IMR-90 (cell line): ENCODE data around the gene PDK1. TPM values are rescaled to one million over a fixed set of nuclear protein-coding genes. Genes with fewer than 3 reads are reported as not detected.

Experiments
- ATAC-seq: fragments of 200-7000 bp; cut with Tn5 transposase; 2 replicates; pipeline ENCODE4 v1.9.1; 2020; ENCODE audit warnings: low read depth, mild to moderate bottlenecking, moderate library complexity
- BruUV-seq: library from RNA; stranded (reverse); fragments of 400-500 nt; replicated peaks from 2 replicates; lab custom pipeline; 2021; lab: Mats Ljungman, UMichigan
- CTCF ChIA-PET: fragments of 300-600 bp; formaldehyde crosslinking; extraction: SDS; loops from one replicate; lab custom pipeline; 2021; ENCODE audit warnings: antibody characterized with exemption; lab: Yijun Ruan, JAX
- POLR2A ChIA-PET: fragments of 300-600 bp; sonication (Branson Sonifier 250); formaldehyde crosslinking; loops from one replicate; lab custom pipeline; 2022; ENCODE audit warnings: antibody characterized with exemption; ENCODE audit not compliant: unreplicated experiment; lab: Charles Lee
- DNase-seq: peaks from one replicate; pipeline ENCODE4 v3.0.0; 2013
- H2AFZ ChIP-seq: replicated peaks from 2 replicates; pipeline ENCODE3; 2013; ENCODE audit warnings: low read length, mild to moderate bottlenecking; ENCODE audit not compliant: poor library complexity
- H2AK5ac ChIP-seq: 2 replicates; pipeline ENCODE4 v1.6.1; 2013; ENCODE audit warnings: low read depth, low read length, inconsistent platforms
- H2AK9ac ChIP-seq: replicated peaks from 2 replicates; pipeline ENCODE3; 2013; ENCODE audit warnings: mild to moderate bottlenecking, low read depth, low read length, moderate library complexity; ENCODE audit not compliant: poor library complexity
- H2BK120ac ChIP-seq: 2 replicates; pipeline ENCODE4 v1.6.1; 2013; ENCODE audit warnings: low read depth, low read length, inconsistent platforms
- H2BK15ac ChIP-seq: 3 replicates; pipeline ENCODE4 v1.6.1; 2013; ENCODE audit warnings: low read depth, low read length, inconsistent platforms
- H2BK20ac ChIP-seq: 2 replicates; pipeline ENCODE4 v1.6.1; 2013; ENCODE audit warnings: low read depth, mild to moderate bottlenecking, inconsistent platforms, low read length, moderate library complexity
- H2BK5ac ChIP-seq: 2 replicates; pipeline ENCODE4 v1.6.1; 2013; ENCODE audit warnings: mild to moderate bottlenecking, low read depth, low read length, inconsistent platforms; ENCODE audit not compliant: poor library complexity, severe bottlenecking
- H3K14ac ChIP-seq: replicated peaks from 2 replicates; pipeline ENCODE4 v1.6.1; 2013; ENCODE audit warnings: low read depth, low read length, inconsistent platforms
- H3K18ac ChIP-seq: 2 replicates; pipeline ENCODE4 v1.6.1; 2013; ENCODE audit warnings: low read depth, low read length, control low read depth
- H3K23ac ChIP-seq: 2 replicates; pipeline ENCODE4 v1.6.1; 2013; ENCODE audit warnings: low read depth, low read length, inconsistent platforms
- H3K27ac ChIP-seq: 2 replicates; pipeline ENCODE4 v1.5.1; 2013; ENCODE audit warnings: mild to moderate bottlenecking, control low read depth, low read length; ENCODE audit not compliant: insufficient read depth
- H3K27me3 ChIP-seq: 2 replicates; pipeline ENCODE4 v1.6.1; 2013; ENCODE audit warnings: low read length; ENCODE audit not compliant: control insufficient read depth, insufficient read depth
- H3K36me3 ChIP-seq: 2 replicates; pipeline ENCODE4 v1.6.1; 2013; ENCODE audit warnings: low read length, mixed read lengths; ENCODE audit not compliant: control insufficient read depth, insufficient read depth
- H3K4ac ChIP-seq: 2 replicates; pipeline ENCODE4 v1.6.1; 2013; ENCODE audit warnings: low read depth, low read length, inconsistent platforms
- H3K4me1 ChIP-seq: 2 replicates; pipeline ENCODE4 v1.6.1; 2013; ENCODE audit warnings: low read length, mixed read lengths; ENCODE audit not compliant: control insufficient read depth, insufficient read depth
- H3K4me2 ChIP-seq: 2 replicates; pipeline ENCODE4 v1.6.1; 2013; ENCODE audit warnings: low read depth, mild to moderate bottlenecking, control low read depth, low read length, moderate library complexity
- H3K4me3 ChIP-seq: 2 replicates; pipeline ENCODE4 v1.5.1; 2013; ENCODE audit warnings: low read depth, mild to moderate bottlenecking, control low read depth, low read length, moderate library complexity; ENCODE audit not compliant: insufficient read depth
- H3K56ac ChIP-seq: 2 replicates; pipeline ENCODE4 v1.6.1; 2013; ENCODE audit warnings: low read length, inconsistent platforms; ENCODE audit not compliant: insufficient read depth; ENCODE audit errors: extremely low read depth
- H3K79me1 ChIP-seq, 2 experiments: 2 replicates each; pipeline ENCODE4 v1.6.1; 2013; ENCODE audit warnings: low read length in 2 of 2, inconsistent platforms in 1 of 2, low read depth in 1 of 2
- H3K9ac ChIP-seq: 2 replicates; pipeline ENCODE4 v1.6.1; 2013; ENCODE audit warnings: low read depth, low read length, control low read depth
- H3K9me1 ChIP-seq: 2 replicates; pipeline ENCODE4 v1.6.1; 2013; ENCODE audit warnings: low read length, inconsistent platforms; ENCODE audit not compliant: insufficient read depth
- H3K9me3 ChIP-seq: 2 replicates; pipeline ENCODE4 v1.6.1; 2013; ENCODE audit warnings: low read length; ENCODE audit not compliant: control insufficient read depth, insufficient read depth
- H4K20me1 ChIP-seq: 2 replicates; pipeline ENCODE4 v1.6.1; 2013; ENCODE audit warnings: low read length, inconsistent platforms; ENCODE audit not compliant: insufficient read depth
- H4K5ac ChIP-seq: 2 replicates; pipeline ENCODE4 v1.6.1; 2013; ENCODE audit warnings: mild to moderate bottlenecking, low read depth, low read length, control low read depth
- H4K8ac ChIP-seq, 2 experiments: 2 replicates each; pipeline ENCODE4 v1.6.1; 2013; ENCODE audit warnings: low read depth in 2 of 2, low read length in 2 of 2, control low read depth in 1 of 2, inconsistent platforms in 1 of 2
- H4K91ac ChIP-seq: 2 replicates; pipeline ENCODE4 v1.6.1; 2013; ENCODE audit warnings: low read depth, low read length, inconsistent platforms; ENCODE audit not compliant: insufficient read depth
- BHLHE40 ChIP-seq: fragments of 150-350 bp; IDR thresholded peaks from 2 replicates; pipeline ENCODE4 v1.6.1; 2016; ENCODE audit warnings: mild to moderate bottlenecking, low read depth, low read length
- CEBPB ChIP-seq: IDR thresholded peaks from 2 replicates; pipeline ENCODE4 v1.6.1; 2012; ENCODE audit warnings: low read depth, low read length, improper control_type of control experiment
- CHD1 ChIP-seq: IDR thresholded peaks from 2 replicates; pipeline ENCODE4 v1.6.1; 2012; ENCODE audit warnings: low read depth, low read length, improper control_type of control experiment
- CTCF ChIP-seq: conservative IDR thresholded peaks from 2 replicates; pipeline ENCODE4 v1.5.1; 2012; ENCODE audit warnings: mild to moderate bottlenecking, low read depth, low read length, improper control_type of control experiment
- ELK1 ChIP-seq: fragments of 150-350 bp; IDR thresholded peaks from 2 replicates; pipeline ENCODE4 v1.6.1; 2016; ENCODE audit warnings: low read depth, mild to moderate bottlenecking, low read length, moderate library complexity, borderline replicate concordance
- FOS ChIP-seq: fragments of 150-350 bp; IDR thresholded peaks from 2 replicates; pipeline ENCODE4 v1.6.1; 2016; ENCODE audit warnings: low read depth, low read length
- MAFK ChIP-seq: IDR thresholded peaks from 2 replicates; pipeline ENCODE4 v1.6.1; 2012; ENCODE audit warnings: low read depth, low read length, improper control_type of control experiment
- MAZ ChIP-seq: IDR thresholded peaks from 2 replicates; pipeline ENCODE4 v1.6.1; 2012; ENCODE audit warnings: low read depth, mild to moderate bottlenecking, low read length, improper control_type of control experiment, moderate library complexity, borderline replicate concordance
- MXI1 ChIP-seq: IDR thresholded peaks from 2 replicates; pipeline ENCODE4 v1.6.1; 2012; ENCODE audit warnings: low read depth, mild to moderate bottlenecking, low read length, moderate library complexity, borderline replicate concordance
- NFE2L2 ChIP-seq: fragments of 150-350 bp; IDR thresholded peaks from 2 replicates; pipeline ENCODE4 v1.6.1; 2016; ENCODE audit warnings: low read depth, mild to moderate bottlenecking, low read length
- POLR2A ChIP-seq: IDR thresholded peaks from 2 replicates; pipeline ENCODE4 v1.6.1; 2012; ENCODE audit warnings: mild to moderate bottlenecking, low read depth, low read length
- RAD21 ChIP-seq: IDR thresholded peaks from 2 replicates; pipeline ENCODE4 v1.6.1; 2012; ENCODE audit warnings: low read length, improper control_type of control experiment
- RCOR1 ChIP-seq: IDR thresholded peaks from 2 replicates; pipeline ENCODE4 v1.6.1; 2012; ENCODE audit warnings: mild to moderate bottlenecking, low read length, improper control_type of control experiment; ENCODE audit not compliant: insufficient replicate concordance
- RFX5 ChIP-seq: IDR thresholded peaks from 2 replicates; pipeline ENCODE4 v1.8.0; 2012; ENCODE audit warnings: low read depth, mild to moderate bottlenecking, low read length, moderate library complexity
- SMC3 ChIP-seq: fragments of 150-350 bp; IDR thresholded peaks from 2 replicates; pipeline ENCODE4 v1.6.1; 2016; ENCODE audit warnings: low read depth, mild to moderate bottlenecking, antibody characterized with exemption, low read length, moderate library complexity
- USF2 ChIP-seq: fragments of 150-350 bp; IDR thresholded peaks from 2 replicates; pipeline ENCODE4 v1.6.1; 2017; ENCODE audit warnings: mild to moderate bottlenecking, antibody characterized with exemption, low read length, low read depth
- WGBS, 2 experiments: methylation state at CpG; one replicate each; pipeline versions ENCODE4 v1.1.5 to v1.1.7; 2013; ENCODE audit warnings: missing lambda C conversion rate in 2 of 2; ENCODE audit not compliant: insufficient read length in 1 of 2; ENCODE audit errors: extremely low coverage in 2 of 2; 5-methylcytosine and 5-hydroxymethylcytosine counted together
- dilution Hi-C: fragments of 300-500 bp; cut with HindIII; formaldehyde crosslinking; loops from one replicate; pipeline ENCODE4 v1.14.3; 2018; ENCODE audit warnings: low sequenced_read_pairs; ENCODE audit not compliant: unreplicated experiment
- in situ Hi-C: fragments of 300-500 bp; cut with MboI; formaldehyde crosslinking; loops from 3 replicates; pipeline ENCODE4 v1.14.3; 2019; ENCODE audit warnings: low sequenced_read_pairs, inconsistent platforms, mixed read lengths
- intact Hi-C: fragments of 100-400 bp; cut with micrococcal nuclease; formaldehyde crosslinking; loops from 2 replicates; pipeline ENCODE4 v1.10.0; 2022
- polyA plus RNA-seq, 3 experiments: library from polyadenylated mRNA; depleted of rRNA; stranded (reverse); fragments of >200 nt; gene quantifications; 2 replicates each; pipeline ENCODE4 v1.2.3, GENCODE V29; 2012; ENCODE audit warnings: low replicate concordance in 1 of 3
- total RNA-seq: library from RNA; depleted of rRNA; stranded (reverse); fragments of >200 nt; gene quantifications from 2 replicates; pipeline ENCODE4 v1.2.3, GENCODE V29; 2012

Gene PDK1
- total and polyA plus RNA-seq, 2 of the 4 experiments (the other 2 are of a cell fraction) = 38.1 to 85.9 TPM

GRCh38 chr2:172549131-172549530, 6.8 kb upstream of the PDK1 start:
- H3K9ac ChIP-seq = no peak overlapping the region
- no peak for ATAC-seq
- H3K4me2 ChIP-seq = no peak overlapping the region
- H3K36me3 ChIP-seq = no peaks in the 10 kb centered on the region
- no peak overlapping the region for H2BK120ac ChIP-seq
- H2BK15ac ChIP-seq = no peak overlapping the region
- H3K79me1 ChIP-seq = peaks cover 7 to 13% of the 10 kb centered on the region in 2 experiments; a peak in 3 of 4 replicates
- no peak overlapping the region for H3K27ac ChIP-seq
- no peak overlapping the region for H4K8ac ChIP-seq
- H2AK9ac ChIP-seq = no peak overlapping the region
- H3K9me1 ChIP-seq = peaks cover 4% of the 10 kb centered on the region; the same call in 1 of the 2 replicates
- peaks cover 5% of the 10 kb centered on the region for H3K9me3 ChIP-seq
- H3K18ac ChIP-seq = no peak overlapping the region
- H2BK20ac ChIP-seq = no peak overlapping the region
- no peaks in the 10 kb centered on the region for H4K20me1 ChIP-seq
- no peak overlapping the region for H2BK5ac ChIP-seq
- no peaks in the 10 kb centered on the region for H3K27me3 ChIP-seq
- ChIA-PET POLR2A (no interaction called here), CTCF (no interaction called here)
- BruUV-seq = no TSS peak
- 83% methylated on average over 1 of the region's 1 CpG; no CpG with 5 or more reads in 1 of the 2 experiments for WGBS, 2 experiments
- H4K91ac ChIP-seq = no peak overlapping the region
- dilution Hi-C loops = no loop called here
- H3K14ac ChIP-seq = no peak overlapping the region
- H3K4me1 ChIP-seq = peaks cover 6% of the 10 kb centered on the region
- H2AK5ac ChIP-seq = no peak overlapping the region
- no peak for DNase-seq
- no peak overlapping the region for H3K56ac ChIP-seq
- H3K4ac ChIP-seq = no peak overlapping the region
- H4K5ac ChIP-seq = no peak overlapping the region
- intact Hi-C loops = no loop called here
- H3K4me3 ChIP-seq = no peak overlapping the region
- H3K23ac ChIP-seq = no peak overlapping the region
- H2AFZ ChIP-seq = no peak overlapping the region
- TF ChIP-seq MXI1 = no peak
- no peak for TF ChIP-seq ELK1
- TF ChIP-seq CEBPB = no peak
- no peak for TF ChIP-seq SMC3
- no peak for TF ChIP-seq CTCF
- no peak for TF ChIP-seq NFE2L2
- no peak for TF ChIP-seq POLR2A
- no peak for TF ChIP-seq MAFK
- TF ChIP-seq RAD21 = no peak
- no peak for TF ChIP-seq CHD1
- TF ChIP-seq MAZ = no peak
- TF ChIP-seq RCOR1 = no peak
- no peak for TF ChIP-seq USF2
- no peak for TF ChIP-seq RFX5
- no peak for TF ChIP-seq FOS
- TF ChIP-seq BHLHE40 = no peak
- in situ Hi-C loops = no loop called here
